ENCODE results near the gene MMRN2. TPM values are rescaled to one million over a fixed set of nuclear protein-coding genes. Genes with fewer than 3 reads are reported as not detected.

Gene MMRN2
- polyA plus RNA-seq, 2 of the 4 experiments (the other 2 are of a cell fraction) = 0.35 to 1.1 TPM

- ChIA-PET POLR2A (interaction anchor here (1.0 kb wide), 1 partner anchor 187 kb away, joined by 4 read pairs; no protein-coding TSS in a partner anchor), CTCF (interaction anchor here (0.8 to 4.4 kb wide), 24 partner anchors 10 to 389 kb away, joined by 3 to 37 read pairs (median 6); no protein-coding TSS in a partner anchor)
- DNase-seq (ENCODE audit: low read depth in 1 of 2, low spot score in 1 of 2) (no peak), FAIRE-seq (no peak), ATAC-seq (peak; percentile 47 to 66; a peak in 4 of 6 replicates)
- no peak overlapping the region for H3K4me2 ChIP-seq
- H3K4me3 ChIP-seq = no peak overlapping the region
- no peak overlapping the region for H3K27ac ChIP-seq
- H3K9me3 ChIP-seq = no peaks in the 10 kb centered on the region
- WGBS (ENCODE audit: missing lambda C conversion rate) = 74% methylated on average over 6 of the region's 6 CpGs
- no peaks in the 10 kb centered on the region for H3K4me1 ChIP-seq
- TF ChIP-seq ZSCAN20 (CRISPR knock-in tag; IDR thresholded peaks at IDR 0.05) = no peak
- TF ChIP-seq PHF8 (IDR thresholded peaks at IDR 0.05; ENCODE audit: borderline replicate concordance, low read depth) = no peak
Observed at GRCh38 chr10:86899132-86899531, 58.3 kb downstream of the MMRN2 start.

- no peak overlapping the region for H3K4me2 ChIP-seq
- ATAC-seq = no peak
- DNase-seq (ENCODE audit: low read depth in 1 of 2, low spot score in 1 of 2) = no peak
- no peaks in the 10 kb centered on the region for H3K9me3 ChIP-seq
- TF ChIP-seq RCOR1 (IDR thresholded peaks at IDR 0.05; ENCODE audit: low read depth, low read length) (no peak), CEBPB (IDR thresholded peaks at IDR 0.05) (no peak), FOSB (CRISPR knock-in tag; IDR thresholded peaks at IDR 0.05) (no peak), MAZ (IDR thresholded peaks at IDR 0.05; ENCODE audit: borderline replicate concordance, low read depth, low read length) (no peak), CBX2 (IDR thresholded peaks at IDR 0.05; ENCODE audit: borderline replicate concordance, low read depth) (no peak), RNF2 (IDR thresholded peaks at IDR 0.05; ENCODE audit: borderline replicate concordance, low read depth) (no peak), CHD2 (IDR thresholded peaks at IDR 0.05; ENCODE audit: low read length, partially characterized antibody) (no peak), JUN (IDR thresholded peaks at IDR 0.05) (no peak), NR3C1 (IDR thresholded peaks at IDR 0.05) (no peak), MAFK (IDR thresholded peaks at IDR 0.05; ENCODE audit: partially characterized antibody) (no peak), NPAS2 (CRISPR knock-in tag; IDR thresholded peaks at IDR 0.05; ENCODE audit: borderline replicate concordance) (no peak), RARB (CRISPR knock-in tag; IDR thresholded peaks at IDR 0.05) (no peak), ZSCAN20 (CRISPR knock-in tag; IDR thresholded peaks at IDR 0.05) (no peak), ZFP36 (IDR thresholded peaks at IDR 0.05; ENCODE audit: borderline replicate concordance, partially characterized antibody) (no peak), RAD21 (conservative IDR thresholded peaks at IDR 0.05 in 1 of 2, IDR thresholded peaks at IDR 0.05 in 1 of 2) (no peak), KDM1A (IDR thresholded peaks at IDR 0.05; ENCODE audit: low read depth) (no peak), JUNB (IDR thresholded peaks at IDR 0.05) (no peak)
- TF ChIP-seq, protein P1, sequence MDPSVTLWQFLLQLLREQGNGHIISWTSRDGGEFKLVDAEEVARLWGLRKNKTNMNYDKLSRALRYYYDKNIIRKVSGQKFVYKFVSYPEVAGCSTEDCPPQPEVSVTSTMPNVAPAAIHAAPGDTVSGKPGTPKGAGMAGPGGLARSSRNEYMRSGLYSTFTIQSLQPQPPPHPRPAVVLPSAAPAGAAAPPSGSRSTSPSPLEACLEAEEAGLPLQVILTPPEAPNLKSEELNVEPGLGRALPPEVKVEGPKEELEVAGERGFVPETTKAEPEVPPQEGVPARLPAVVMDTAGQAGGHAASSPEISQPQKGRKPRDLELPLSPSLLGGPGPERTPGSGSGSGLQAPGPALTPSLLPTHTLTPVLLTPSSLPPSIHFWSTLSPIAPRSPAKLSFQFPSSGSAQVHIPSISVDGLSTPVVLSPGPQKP (IDR thresholded peaks at IDR 0.05; ENCODE audit: low read depth, low read length) = no peak
- ChIA-PET POLR2A (no interaction called here), CTCF (interaction anchor here (0.6 to 4.4 kb wide), 15 partner anchors 11 to 214 kb away, joined by 3 to 37 read pairs (median 6); no protein-coding TSS in a partner anchor)
- no peaks in the 10 kb centered on the region for H3K4me1 ChIP-seq
- no peak for FAIRE-seq
- 70% methylated on average over 4 of the region's 4 CpGs for WGBS (ENCODE audit: missing lambda C conversion rate)
- H3K4me3 ChIP-seq = no peak overlapping the region
- no peak overlapping the region for H3K27ac ChIP-seq
Observed at GRCh38 chr10:86898511-86898910, 58.9 kb downstream of the MMRN2 start.

DNA sequence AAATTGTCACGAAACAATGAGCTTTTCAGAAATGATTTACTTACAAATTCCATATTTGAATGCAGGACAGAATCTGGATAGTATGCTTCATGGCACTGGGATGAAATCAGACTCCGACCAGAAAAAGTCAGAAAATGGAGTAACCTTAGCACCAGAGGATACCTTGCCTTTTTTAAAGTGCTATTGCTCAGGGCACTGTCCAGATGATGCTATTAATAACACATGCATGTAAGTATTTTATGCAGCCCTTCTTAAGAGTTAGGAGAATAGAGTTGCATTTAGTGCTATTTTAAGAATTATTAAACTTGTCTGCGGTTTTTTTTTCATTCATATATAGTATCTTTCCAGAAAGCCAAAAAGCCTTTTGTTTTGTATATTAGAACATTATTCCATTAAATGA lies 67.4 kb downstream of the MMRN2 start:
- Histone ChIP-seq H3K4me2 (no peak overlapping the region), H3K27ac (no peak overlapping the region), H3K9me3 (no peaks in the 10 kb centered on the region), H3K4me3 (no peak overlapping the region), H3K4me1 (no peaks in the 10 kb centered on the region)
- POLR2A ChIA-PET = no interaction called here
- ATAC-seq (no peak), FAIRE-seq (no peak), DNase-seq (ENCODE audit: low read depth in 1 of 2, low spot score in 1 of 2) (no peak)
- no peak for TF ChIP-seq MAX (IDR thresholded peaks at IDR 0.05)
- no peak for TF ChIP-seq RAD21 (conservative IDR thresholded peaks at IDR 0.05 in 1 of 2, IDR thresholded peaks at IDR 0.05 in 1 of 2)
- no peak for TF ChIP-seq NR3C1 (IDR thresholded peaks at IDR 0.05)
- no peak for TF ChIP-seq GATA3 (IDR thresholded peaks at IDR 0.05; ENCODE audit: borderline replicate concordance)
- TF ChIP-seq CTCF (IDR thresholded peaks at IDR 0.05) = no peak
- TF ChIP-seq NPAS2 (CRISPR knock-in tag; IDR thresholded peaks at IDR 0.05; ENCODE audit: borderline replicate concordance) = no peak
- no peak for TF ChIP-seq FOSB (CRISPR knock-in tag; IDR thresholded peaks at IDR 0.05)
- TF ChIP-seq CEBPB (IDR thresholded peaks at IDR 0.05) = no peak
- TF ChIP-seq MAZ (IDR thresholded peaks at IDR 0.05; ENCODE audit: borderline replicate concordance, low read depth, low read length) = no peak
- no peak for TF ChIP-seq KDM5A (IDR thresholded peaks at IDR 0.05)
- TF ChIP-seq ESRRA (IDR thresholded peaks at IDR 0.05; ENCODE audit: borderline replicate concordance, low read length) = no peak
- no peak for TF ChIP-seq EHF (CRISPR knock-in tag; IDR thresholded peaks at IDR 0.05)
- no peak for TF ChIP-seq RFX5 (IDR thresholded peaks at IDR 0.05)
- TF ChIP-seq ZSCAN20 (CRISPR knock-in tag; IDR thresholded peaks at IDR 0.05) = no peak
- TF ChIP-seq RARB (CRISPR knock-in tag; IDR thresholded peaks at IDR 0.05) = no peak
- TF ChIP-seq ZNF302 (CRISPR knock-in tag; IDR thresholded peaks at IDR 0.05) = no peak
- CTCF ChIA-PET = interaction anchor here (1.1 to 1.9 kb wide), 4 partner anchors 9 to 13 kb away, joined by 3 to 7 read pairs (median 4); no protein-coding TSS in a partner anchor
- WGBS (ENCODE audit: missing lambda C conversion rate) = 68% methylated on average over 3 of the region's 3 CpGs
